ENCODE data around the gene B3GNT3.
"Not testable (repeated sequence)": the region's sequence is repeated elsewhere in the genome, so short reads cannot be mapped to it uniquely, and the experiment has no call there.

B3GNT3 gene

GRCh38 chr19:17766543-17767131 is 28.3 kb upstream of the B3GNT3 start:
- no peak for DNase-seq (ENCODE audit: low read depth in 2 of 2)

- no peak for DNase-seq (ENCODE audit: low read depth in 2 of 2)
Measured at GRCh38 chr19:17767559-17767958, 27.4 kb upstream of the B3GNT3 start.

- no peak for DNase-seq (ENCODE audit: low read depth in 2 of 2)
Measured at GRCh38 chr19:17770613-17771012, 24.3 kb upstream of the B3GNT3 start.

DNA sequence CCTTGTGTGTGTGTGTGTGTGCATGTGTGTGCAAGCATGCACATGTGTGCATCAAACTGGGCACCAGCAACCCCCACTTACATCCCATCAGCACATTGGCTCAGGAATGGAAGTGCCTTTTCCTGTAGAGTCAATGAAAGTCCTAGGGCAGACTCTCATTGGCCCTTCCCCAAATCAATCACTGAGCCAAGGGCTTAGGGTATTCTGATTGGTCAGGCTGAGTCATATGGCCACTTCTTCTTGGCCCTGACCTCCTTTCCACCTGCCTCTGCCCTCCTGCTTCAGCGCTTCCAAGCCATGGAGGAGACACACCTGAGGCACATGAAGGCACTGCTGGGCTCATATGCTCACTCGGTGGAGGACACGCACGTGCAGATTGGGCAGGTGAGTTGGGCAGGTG is 22.8 kb upstream of the B3GNT3 start:
- DNase-seq (ENCODE audit: low read depth in 2 of 2): no peak

DNA sequence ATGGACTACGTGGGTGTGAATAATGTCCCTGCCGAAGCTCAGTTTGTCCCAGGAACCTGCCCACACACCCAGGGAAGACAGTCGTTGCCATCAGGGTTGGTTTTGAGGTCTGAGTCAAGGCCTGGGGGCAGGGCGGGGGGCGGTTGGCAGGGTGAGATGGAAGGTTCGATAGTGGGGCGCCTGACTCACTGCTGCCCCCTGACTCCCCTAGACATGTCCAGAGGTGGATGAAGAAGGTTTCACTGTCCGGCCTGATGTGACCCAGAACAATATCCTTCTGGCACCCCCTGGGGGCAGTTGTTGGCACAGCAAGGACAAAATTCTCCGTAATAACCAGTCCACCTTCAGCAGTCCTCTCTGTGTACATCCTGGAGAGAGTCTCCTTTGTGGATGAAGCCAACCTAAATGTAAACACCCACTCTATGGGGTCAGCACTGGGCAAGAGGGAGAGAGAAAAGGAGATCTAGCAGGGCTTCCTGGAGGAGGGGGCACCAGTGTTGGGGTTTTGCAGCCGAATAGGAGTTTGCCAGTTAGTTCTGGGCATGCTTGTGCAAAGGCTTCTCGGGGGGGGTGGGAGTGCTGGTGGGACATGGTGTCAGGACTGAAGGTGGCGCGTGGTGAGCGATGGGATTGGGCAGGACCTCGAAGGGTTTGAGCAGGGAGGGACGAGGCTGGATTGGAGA is 19.6 kb upstream of the B3GNT3 start:
- peak in 1 of 2 experiments; percentile 44 for DNase-seq (ENCODE audit: low read depth in 2 of 2)

GRCh38 chr19:17775991-17776803 is 18.7 kb upstream of the B3GNT3 start:
- DNase-seq (ENCODE audit: low read depth in 2 of 2): no peak

- not testable (repeated sequence) for DNase-seq (ENCODE audit: low read depth in 2 of 2)
Measured at GRCh38 chr19:17777840-17778239, 17.1 kb upstream of the B3GNT3 start.

DNA sequence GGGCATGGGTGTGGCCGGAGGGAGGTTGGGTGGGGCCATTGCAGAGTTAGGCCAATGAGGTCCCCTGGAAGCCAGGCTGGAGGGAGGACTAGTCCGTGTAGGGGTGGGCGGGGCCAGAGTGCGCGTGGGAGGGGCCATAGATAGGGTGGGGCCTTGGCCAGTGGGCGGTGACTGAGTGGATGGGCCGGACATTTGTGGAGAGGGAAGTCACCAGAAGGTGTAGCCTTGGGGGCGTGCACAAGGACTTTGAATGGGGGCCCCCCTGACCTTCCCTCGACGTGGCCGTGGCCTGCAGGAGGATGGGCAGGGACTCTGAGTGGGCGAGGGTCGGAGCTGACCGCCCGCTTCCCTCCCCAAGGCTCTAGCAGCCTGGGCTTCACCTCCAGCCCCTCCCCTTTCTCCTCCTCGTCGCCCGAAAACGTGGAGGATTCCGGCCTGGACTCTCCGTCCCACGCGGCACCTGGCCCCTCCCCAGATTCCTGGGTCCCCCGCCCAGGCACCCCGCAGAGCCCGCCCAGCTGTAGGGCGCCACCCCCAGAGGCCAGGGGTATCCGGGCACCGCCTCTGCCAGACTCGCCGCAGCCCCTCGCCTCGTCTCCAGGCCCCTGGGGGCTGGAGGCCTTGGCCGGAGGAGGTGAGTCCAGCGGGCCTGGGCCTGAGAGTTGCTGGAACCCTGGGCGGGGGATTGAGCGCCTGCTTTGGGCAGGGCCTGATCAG is 16.5 kb upstream of the B3GNT3 start:
- peak; percentile 17 to 62 for DNase-seq (ENCODE audit: low read depth in 2 of 2)

DNA sequence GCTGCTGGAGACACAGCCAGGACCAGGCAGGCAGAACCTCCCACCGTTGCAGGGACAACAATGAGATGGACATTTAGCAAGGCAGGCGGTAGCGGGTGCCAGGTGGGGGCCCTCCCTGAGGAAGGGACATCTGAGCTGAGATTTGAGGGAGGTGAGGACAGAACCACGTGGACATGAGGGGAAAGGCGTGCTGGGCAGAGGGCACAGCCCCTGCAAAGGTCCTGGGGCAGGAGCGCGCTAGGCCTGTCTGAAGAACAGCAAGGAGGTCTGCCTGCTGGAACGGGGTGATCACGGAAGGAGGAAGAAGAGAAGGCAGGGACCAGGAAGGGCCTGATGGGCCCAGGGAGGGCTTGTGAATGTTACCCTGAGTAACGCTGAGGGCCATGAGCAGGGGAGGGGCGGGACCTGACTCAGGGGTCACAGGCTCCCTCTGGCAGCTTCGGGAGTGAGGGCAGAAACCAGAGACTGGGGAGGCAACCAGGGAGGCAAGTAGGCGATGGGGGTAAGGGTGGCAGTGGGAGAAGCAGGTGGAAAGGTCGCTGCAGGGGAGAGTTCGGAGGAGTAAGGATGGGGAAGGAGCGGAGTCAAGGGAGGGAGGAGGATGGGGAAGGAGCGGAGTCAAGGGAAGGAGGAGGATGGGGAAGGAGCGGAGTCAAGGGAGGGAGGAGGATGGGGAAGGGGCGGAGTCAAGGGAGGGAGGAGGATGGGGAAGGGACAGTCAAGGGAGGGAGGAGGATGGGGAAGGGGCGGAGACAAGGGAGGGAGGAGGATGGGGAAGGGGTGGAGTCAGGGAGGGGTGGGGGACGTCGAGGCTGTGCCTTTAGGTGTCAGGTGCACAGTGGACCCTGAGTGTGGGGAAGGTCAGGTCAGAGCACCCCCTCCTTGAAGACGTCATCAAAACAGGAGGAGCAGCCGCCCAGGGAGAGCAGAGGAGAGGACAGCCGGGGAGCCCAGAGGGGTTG is 15.7 kb upstream of the B3GNT3 start:
- DNase-seq (ENCODE audit: low read depth in 2 of 2): no peak

- DNase-seq (ENCODE audit: low read depth in 2 of 2): no peak
Measured at GRCh38 chr19:17780781-17781180, 14.2 kb upstream of the B3GNT3 start.

DNA sequence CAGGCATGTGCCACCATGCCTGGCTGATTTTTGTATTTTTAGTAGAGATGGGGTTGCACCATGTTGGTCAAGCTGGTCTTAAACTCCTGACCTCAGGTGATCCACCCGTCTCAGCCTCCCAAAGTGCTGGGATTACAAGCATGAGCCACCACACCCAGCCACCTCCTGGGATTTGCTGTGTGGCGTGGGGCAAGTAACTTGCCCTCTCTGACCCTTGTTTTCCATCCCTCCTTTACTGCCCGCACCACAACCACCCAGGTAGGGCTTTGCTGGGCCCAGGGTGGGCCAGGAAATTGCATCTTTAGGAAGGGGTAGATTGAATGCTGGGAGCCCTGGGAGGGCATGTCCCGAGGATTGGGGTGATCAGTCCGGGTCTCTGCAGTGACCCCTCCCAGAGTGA is 11.2 kb upstream of the B3GNT3 start:
- not testable (repeated sequence) for DNase-seq (ENCODE audit: low read depth in 2 of 2)

DNA sequence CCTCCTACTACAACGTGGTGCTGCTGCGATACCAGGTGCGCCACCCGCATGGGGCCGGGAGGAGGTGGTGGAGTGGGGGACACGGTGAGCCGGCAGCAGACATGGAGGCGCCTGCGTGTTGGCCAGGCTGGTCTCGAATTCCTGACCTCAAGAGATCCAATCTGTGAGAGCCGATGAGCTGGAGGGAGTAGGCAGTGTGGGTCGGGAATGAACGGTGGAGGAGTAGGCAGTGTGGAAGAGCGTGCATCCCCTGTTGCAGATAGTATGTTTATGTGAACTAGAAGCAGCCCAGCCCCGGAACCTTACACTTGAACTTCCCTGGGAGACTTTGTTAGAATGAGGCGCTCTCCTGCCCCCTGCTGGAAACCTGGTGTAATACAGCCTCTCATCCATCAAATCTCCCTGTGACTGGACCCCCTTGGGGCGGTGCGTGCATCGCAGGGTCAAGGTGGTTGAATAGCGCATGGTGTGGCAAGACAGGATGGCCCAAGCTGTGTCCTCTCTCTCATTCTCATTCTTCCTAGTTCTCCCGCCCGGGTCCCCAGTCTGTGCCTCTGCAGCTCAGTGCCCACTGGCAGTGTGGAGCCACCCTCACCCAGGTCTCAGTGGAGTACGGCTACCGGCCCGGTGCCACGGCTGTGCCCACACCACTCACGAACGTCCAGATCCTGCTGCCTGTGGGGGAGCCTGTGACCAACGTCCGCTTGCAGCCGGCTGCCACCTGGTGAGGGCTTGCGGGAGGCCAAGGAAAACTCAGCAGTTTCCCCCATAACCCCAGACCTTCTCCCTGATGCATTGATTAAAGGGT is 10.5 kb upstream of the B3GNT3 start:
- peak; percentile 52 to 74 for DNase-seq (ENCODE audit: low read depth in 2 of 2)

DNA sequence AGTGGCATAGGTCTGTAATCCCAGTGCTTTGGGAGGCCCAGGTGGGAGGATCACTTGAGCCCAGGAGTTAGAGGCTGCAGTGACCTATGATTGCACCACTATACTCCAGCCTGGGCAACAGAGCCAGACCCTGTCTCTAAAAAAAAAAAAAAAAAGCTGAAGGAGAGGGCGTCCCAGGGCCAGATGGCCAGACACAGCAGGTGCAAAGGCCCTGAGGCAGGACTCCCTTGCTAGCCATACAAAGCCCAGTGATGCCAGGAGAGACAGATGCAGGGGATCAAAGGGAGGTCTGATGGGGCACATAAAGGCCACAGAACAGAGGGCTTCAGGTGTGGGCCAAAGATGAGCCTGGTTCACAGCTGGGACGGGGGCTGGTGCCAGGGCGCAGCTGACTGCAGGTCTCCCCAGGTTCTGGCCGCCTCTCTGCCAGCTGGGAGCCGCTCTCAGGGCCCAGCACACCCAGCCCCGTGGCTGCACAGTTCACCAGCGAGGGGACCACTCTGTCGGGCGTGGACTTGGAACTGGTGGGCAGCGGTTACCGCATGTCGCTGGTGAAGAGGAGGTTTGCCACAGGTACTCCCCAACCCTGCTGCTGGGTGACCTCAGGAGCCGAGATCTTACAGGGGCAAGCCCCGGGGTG is 7.5 kb upstream of the B3GNT3 start:
- DNase-seq (ENCODE audit: low read depth in 2 of 2): no peak

DNA sequence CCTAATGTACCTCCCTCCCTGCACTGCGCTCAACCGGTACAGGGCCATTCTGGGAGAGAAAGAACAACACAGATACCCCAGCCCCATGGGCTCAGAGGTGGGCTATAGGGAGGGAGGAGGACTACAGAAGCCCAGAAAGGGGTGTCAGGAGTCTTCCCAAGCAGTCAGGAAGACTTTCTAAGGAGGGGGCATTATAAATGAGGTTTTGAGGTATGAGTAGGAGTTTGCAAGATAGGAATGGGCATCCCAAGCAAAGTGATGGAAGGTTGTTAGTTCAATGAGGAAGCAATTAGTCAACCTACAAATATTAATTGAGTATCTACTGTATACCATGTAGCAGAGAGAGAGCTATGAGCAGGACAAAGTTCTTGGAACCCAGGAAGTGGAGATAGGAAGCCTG is 6.3 kb upstream of the B3GNT3 start:
- no peak for DNase-seq (ENCODE audit: low read depth in 2 of 2)

- no peak for DNase-seq (ENCODE audit: low read depth in 2 of 2)
Measured at GRCh38 chr19:17790059-17790780, 4.7 kb upstream of the B3GNT3 start.

GRCh38 chr19:17794412-17794730 is 567 bp upstream of the B3GNT3 start:
- no peak for DNase-seq (ENCODE audit: low read depth in 2 of 2)

GRCh38 chr19:17795495-17795856 is 538 bp downstream of the B3GNT3 start:
- no peak for DNase-seq (ENCODE audit: low read depth in 2 of 2)

DNA sequence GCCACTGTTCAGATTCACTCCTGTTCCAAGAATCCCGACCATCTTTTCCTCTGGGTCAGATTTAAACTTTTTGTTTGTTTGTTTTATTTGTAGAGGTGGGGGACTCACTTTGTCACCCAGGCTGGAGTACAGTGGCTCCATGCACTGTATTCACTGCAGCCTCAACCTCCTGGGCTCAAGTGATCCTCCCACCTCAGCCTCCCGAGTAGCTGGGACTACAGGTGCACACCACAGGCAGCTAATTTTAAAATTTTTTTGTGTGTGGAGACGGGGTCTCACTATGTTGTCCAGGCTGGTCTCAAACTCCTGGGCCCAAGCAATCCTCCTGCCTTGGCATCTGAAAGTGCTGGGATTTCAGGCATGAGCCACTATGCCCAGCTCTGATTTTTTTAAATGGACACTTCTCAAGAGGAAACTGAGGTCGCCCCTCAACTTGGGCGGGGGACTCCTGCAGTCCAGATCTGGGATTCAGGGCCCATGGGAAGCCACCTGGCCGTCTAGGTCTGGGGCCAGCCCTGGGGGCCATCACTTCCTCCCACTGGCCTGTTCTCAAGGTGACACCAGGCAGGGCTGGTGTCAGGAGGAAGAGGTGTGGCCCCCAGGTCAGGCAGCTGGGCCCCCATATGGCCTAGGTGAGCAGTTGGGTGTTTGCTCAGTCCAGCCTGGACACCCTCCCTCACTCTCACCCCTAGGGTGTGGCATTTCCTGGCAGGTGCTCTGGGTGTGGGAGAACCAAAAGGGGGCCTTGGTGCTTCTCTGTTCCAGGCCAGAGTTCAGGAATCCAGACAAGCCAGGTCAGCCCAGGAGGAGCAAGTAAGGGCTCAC is 1.3 kb downstream of the B3GNT3 start:
- no peak for DNase-seq (ENCODE audit: low read depth in 2 of 2)

Measured in stimulated activated CD4-positive, alpha-beta T cell treated with anti-CD3 and anti-CD28 coated beads, Interleukin-12 subunit alpha, Interleukin-12 subunit beta, amount 100 ng/mL, for 24 hours (primary cell).